ENCODE measurements around the gene SPATA2. TPM values are rescaled to one million over a fixed set of nuclear protein-coding genes. Genes with fewer than 3 reads are reported as not detected.
A peak's percentile ranks its signal among the peaks of the same experiment; 100 is the strongest.

Gene SPATA2
- total and polyA plus RNA-seq, 12 donors: 2.8 to 9.3 (median 6.1) TPM

DNA sequence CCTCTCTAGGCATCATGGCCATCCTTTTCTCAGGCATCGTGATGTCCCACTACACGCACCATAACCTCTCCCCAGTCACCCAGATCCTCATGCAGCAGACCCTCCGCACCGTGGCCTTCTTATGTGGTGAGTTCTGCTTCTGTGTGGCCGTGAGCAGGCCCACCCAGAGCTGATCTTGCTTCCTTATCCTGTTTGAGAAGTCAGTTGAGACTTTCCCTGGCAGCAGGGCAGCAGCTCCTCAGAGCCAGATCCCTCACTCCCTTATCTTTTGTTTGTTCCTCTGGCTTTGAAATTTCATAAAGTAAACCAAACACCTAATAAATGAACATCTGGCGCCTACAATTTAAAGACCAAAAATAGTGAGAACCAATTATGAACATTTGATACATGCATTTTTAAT lies 40.6 kb downstream of the SPATA2 start:
- H3K36me3 ChIP-seq (replicated peaks in 1 of 2): peaks cover 0 to 10% of the 10 kb centered on the region in 2 donors
- H3K27me3 ChIP-seq: no peaks in the 10 kb centered on the region
- intact Hi-C loops (cut with DNase I): no loop called here
- no peaks in the 10 kb centered on the region for H3K9me3 ChIP-seq (replicated peaks in 1 of 3)
- DNase-seq: peak in 1 of 7 donors; percentile 8
- no peak overlapping the region for H3K4me3 ChIP-seq
- H3K4me1 ChIP-seq (replicated peaks in 1 of 2): peaks cover 0 to 6% of the 10 kb centered on the region in 2 donors
- H3K27ac ChIP-seq: no peak overlapping the region
- WGBS, 4 donors: 90 to 94% (median 92%) methylated on average over 6 of the region's 6 CpGs
- TF ChIP-seq POLR2A (IDR thresholded peaks at IDR 0.05): no peak
- TF ChIP-seq, protein P1, sequence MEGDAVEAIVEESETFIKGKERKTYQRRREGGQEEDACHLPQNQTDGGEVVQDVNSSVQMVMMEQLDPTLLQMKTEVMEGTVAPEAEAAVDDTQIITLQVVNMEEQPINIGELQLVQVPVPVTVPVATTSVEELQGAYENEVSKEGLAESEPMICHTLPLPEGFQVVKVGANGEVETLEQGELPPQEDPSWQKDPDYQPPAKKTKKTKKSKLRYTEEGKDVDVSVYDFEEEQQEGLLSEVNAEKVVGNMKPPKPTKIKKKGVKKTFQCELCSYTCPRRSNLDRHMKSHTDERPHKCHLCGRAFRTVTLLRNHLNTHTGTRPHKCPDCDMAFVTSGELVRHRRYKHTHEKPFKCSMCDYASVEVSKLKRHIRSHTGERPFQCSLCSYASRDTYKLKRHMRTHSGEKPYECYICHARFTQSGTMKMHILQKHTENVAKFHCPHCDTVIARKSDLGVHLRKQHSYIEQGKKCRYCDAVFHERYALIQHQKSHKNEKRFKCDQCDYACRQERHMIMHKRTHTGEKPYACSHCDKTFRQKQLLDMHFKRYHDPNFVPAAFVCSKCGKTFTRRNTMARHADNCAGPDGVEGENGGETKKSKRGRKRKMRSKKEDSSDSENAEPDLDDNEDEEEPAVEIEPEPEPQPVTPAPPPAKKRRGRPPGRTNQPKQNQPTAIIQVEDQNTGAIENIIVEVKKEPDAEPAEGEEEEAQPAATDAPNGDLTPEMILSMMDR (IDR thresholded peaks at IDR 0.05): no peak

- intact Hi-C loops (cut with DNase I): no loop called here
- WGBS, 4 donors: 97 to 100% (median 100%) methylated on average over 1 of the region's 1 CpG
- Histone ChIP-seq H3K27ac (no peak overlapping the region), H3K27me3 (no peaks in the 10 kb centered on the region), H3K9me3 (replicated peaks in 1 of 3) (no peaks in the 10 kb centered on the region), H3K4me1 (replicated peaks in 1 of 2) (peaks cover 0 to 6% of the 10 kb centered on the region in 2 donors), H3K36me3 (replicated peaks in 1 of 2) (peaks cover 0 to 16% of the 10 kb centered on the region in 2 donors), H3K4me3 (no peak overlapping the region)
- TF ChIP-seq, protein P1 (IDR thresholded peaks at IDR 0.05): no peak
- no peak for TF ChIP-seq POLR2A (IDR thresholded peaks at IDR 0.05)
- DNase-seq: no peak
Observed at GRCh38 chr20:49872056-49872455, 43.3 kb downstream of the SPATA2 start.

- H3K27me3 ChIP-seq: no peaks in the 10 kb centered on the region
- H3K4me1 ChIP-seq (replicated peaks in 1 of 2): peaks cover 0 to 6% of the 10 kb centered on the region in 2 donors
- no peak overlapping the region for H3K4me3 ChIP-seq
- peaks cover 0 to 16% of the 10 kb centered on the region in 2 donors for H3K36me3 ChIP-seq (replicated peaks in 1 of 2)
- no peak for TF ChIP-seq POLR2A (IDR thresholded peaks at IDR 0.05)
- TF ChIP-seq, protein P1 (IDR thresholded peaks at IDR 0.05): no peak
- DNase-seq: peak in 1 of 7 donors; percentile 17
- no peaks in the 10 kb centered on the region for H3K9me3 ChIP-seq (replicated peaks in 1 of 3)
- intact Hi-C loops (cut with DNase I): no loop called here
- WGBS, 4 donors: 92 to 98% (median 96%) methylated on average over 6 of the region's 6 CpGs
- H3K27ac ChIP-seq: no peak overlapping the region
Observed at GRCh38 chr20:49871391-49871948, 43.9 kb downstream of the SPATA2 start.

DNA sequence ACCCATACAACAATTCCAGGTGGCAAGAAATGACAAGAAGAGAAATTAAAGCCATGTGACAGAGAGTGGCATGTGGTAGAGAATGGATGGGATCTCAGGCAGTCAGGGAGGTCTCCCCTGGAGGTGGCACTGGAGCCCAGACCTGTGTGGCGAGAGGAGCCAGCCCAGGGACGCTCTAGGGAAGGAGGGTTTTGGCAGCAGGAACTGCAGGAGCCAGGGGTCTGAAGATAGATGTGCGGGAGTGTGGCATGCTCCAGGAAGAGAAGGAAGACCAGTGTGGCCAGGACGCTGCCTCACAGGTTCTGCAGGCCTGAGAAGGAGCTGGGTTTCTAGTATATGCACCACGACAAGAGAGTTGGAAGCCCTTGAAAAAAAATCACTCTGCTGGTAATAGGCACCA lies 45.1 kb downstream of the SPATA2 start:
- H3K27ac ChIP-seq: no peak overlapping the region
- no peaks in the 10 kb centered on the region for H3K4me1 ChIP-seq (replicated peaks in 1 of 2)

More for the DNA sequence above, 45.1 kb downstream of the SPATA2 start:
- intact Hi-C loops (cut with DNase I): no loop called here
- DNase-seq: no peak
- Histone ChIP-seq H3K36me3 (replicated peaks in 1 of 2) (peaks cover 0 to 24% of the 10 kb centered on the region in 2 donors), H3K4me3 (no peak overlapping the region), H3K9me3 (replicated peaks in 1 of 3) (no peaks in the 10 kb centered on the region), H3K27me3 (no peaks in the 10 kb centered on the region)
- TF ChIP-seq, protein P1 (IDR thresholded peaks at IDR 0.05): no peak
- no peak for TF ChIP-seq POLR2A (IDR thresholded peaks at IDR 0.05)
- WGBS, 4 donors: 93 to 97% (median 95%) methylated on average over 5 of the region's 5 CpGs

All from adrenal gland (tissue), 12 donors.